ENCODE measurements around the gene ACOXL. TPM values are rescaled to one million over a fixed set of nuclear protein-coding genes. Genes with fewer than 3 reads are reported as not detected.

Gene ACOXL
- total RNA-seq, 1 donor = not detected

DNA sequence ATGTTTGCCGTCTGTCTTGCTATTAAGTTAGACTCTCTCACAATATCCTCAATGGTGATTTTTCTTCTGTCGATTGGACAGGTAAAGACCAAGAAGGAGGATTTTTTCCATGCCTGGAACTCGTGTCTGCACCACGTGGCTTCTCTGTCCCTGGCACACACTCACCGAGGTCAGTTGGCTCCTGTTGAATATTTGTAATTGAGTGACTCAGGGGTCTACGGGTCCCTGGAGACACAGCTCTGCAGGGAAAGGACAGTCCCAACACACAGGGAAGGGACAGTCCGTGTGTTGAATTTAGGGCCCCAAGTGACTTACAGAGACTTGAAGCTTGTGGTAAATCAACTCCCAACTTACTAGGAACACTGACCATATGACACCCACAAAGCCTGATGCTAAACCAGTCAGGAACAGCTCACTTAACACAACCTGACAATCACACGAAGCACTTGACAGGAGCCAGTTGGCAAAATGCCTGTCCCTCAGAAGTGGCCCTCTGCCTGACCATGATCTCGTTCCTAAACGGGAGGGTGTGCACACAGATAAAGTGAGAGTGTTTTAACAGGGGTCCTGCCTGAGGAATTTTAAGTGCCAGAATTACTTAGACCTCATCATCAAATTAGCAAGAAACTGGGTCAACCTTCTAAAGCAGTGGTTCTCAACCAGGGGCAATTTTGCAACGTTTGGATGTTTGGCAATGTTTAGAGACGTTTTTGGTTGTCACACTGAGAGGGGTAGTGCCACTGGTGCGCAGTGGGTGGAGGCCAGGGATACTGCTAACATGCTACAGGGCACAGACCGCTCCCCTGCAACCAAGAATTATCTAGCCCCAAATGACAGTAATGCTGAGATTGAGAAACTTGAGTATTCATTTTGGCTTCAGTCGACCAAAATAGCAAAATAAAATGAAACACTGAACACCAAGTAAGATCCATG, 299.4 kb downstream of the ACOXL start:
- H2AFZ ChIP-seq (ENCODE audit: low read length) = no peak overlapping the region
- H3K27me3 ChIP-seq (ENCODE audit: insufficient read depth, low read length) = peaks cover 30% of the 10 kb centered on the region
- H3K4me1 ChIP-seq (ENCODE audit: insufficient read depth, low read length) = peaks cover 4% of the 10 kb centered on the region
- H3K4me3 ChIP-seq (ENCODE audit: insufficient read depth, low read length) = no peak overlapping the region
- DNase-seq (ENCODE audit: insufficient read length, low spot score, missing footprints) = no peak
- no peak overlapping the region for H3K27ac ChIP-seq (ENCODE audit: low read depth, low read length)
- no peaks in the 10 kb centered on the region for H4K20me1 ChIP-seq (ENCODE audit: insufficient read depth, low read length)
- no peaks in the 10 kb centered on the region for H3K79me2 ChIP-seq (ENCODE audit: insufficient read depth, low read length)
- no peaks in the 10 kb centered on the region for H3K9me3 ChIP-seq (ENCODE audit: low read depth, low read length)
- H3K4me2 ChIP-seq (ENCODE audit: insufficient read depth, low read length) = no peak overlapping the region
- TF ChIP-seq, protein P1, sequence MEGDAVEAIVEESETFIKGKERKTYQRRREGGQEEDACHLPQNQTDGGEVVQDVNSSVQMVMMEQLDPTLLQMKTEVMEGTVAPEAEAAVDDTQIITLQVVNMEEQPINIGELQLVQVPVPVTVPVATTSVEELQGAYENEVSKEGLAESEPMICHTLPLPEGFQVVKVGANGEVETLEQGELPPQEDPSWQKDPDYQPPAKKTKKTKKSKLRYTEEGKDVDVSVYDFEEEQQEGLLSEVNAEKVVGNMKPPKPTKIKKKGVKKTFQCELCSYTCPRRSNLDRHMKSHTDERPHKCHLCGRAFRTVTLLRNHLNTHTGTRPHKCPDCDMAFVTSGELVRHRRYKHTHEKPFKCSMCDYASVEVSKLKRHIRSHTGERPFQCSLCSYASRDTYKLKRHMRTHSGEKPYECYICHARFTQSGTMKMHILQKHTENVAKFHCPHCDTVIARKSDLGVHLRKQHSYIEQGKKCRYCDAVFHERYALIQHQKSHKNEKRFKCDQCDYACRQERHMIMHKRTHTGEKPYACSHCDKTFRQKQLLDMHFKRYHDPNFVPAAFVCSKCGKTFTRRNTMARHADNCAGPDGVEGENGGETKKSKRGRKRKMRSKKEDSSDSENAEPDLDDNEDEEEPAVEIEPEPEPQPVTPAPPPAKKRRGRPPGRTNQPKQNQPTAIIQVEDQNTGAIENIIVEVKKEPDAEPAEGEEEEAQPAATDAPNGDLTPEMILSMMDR (IDR thresholded peaks at IDR 0.05; ENCODE audit: extremely low read depth, low read depth, low read length) = no peak
- H3K36me3 ChIP-seq (ENCODE audit: insufficient read depth, low read length) = no peaks in the 10 kb centered on the region

DNA sequence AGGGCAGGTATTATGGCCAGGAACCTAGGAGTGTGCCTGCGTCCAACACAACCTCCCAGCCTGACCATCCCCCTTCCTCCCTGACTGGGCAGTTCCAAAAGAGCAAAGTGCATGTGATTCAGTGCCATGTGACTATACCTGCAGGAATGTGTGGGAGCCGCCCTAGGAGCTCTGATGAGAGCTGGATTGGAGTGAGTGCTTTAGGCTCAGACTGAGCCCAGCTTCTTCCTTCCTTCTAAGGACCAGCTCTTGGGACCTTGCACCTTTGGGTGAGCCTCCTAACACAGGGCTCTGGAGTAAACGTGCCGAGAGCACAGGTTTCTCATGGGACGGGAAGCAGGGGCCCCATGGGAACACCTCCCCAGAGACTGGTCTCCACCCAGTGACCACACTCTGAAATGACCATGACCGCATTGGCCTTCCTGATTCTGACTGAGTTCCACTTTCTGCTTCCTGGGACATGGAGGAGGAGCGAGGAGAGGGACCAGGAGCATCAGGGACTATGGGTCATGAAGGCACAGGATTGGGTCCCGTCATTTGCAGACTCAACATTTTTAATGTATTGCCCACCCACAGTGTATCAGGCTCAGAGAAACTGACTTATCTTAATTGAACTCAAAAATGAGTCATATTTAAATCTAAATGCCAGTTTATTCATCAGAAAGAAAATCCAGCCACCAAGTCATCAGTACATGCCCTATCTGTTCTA, 300.5 kb downstream of the ACOXL start:
- H3K36me3 ChIP-seq (ENCODE audit: insufficient read depth, low read length) = no peaks in the 10 kb centered on the region
- no peaks in the 10 kb centered on the region for H3K9me3 ChIP-seq (ENCODE audit: low read depth, low read length)
- TF ChIP-seq, protein P1 (IDR thresholded peaks at IDR 0.05; ENCODE audit: extremely low read depth, low read depth, low read length) = no peak
- no peaks in the 10 kb centered on the region for H4K20me1 ChIP-seq (ENCODE audit: insufficient read depth, low read length)
- no peak overlapping the region for H3K4me2 ChIP-seq (ENCODE audit: insufficient read depth, low read length)
- no peak overlapping the region for H3K4me3 ChIP-seq (ENCODE audit: insufficient read depth, low read length)
- H3K27me3 ChIP-seq (ENCODE audit: insufficient read depth, low read length) = peaks cover 36% of the 10 kb centered on the region
- no peak overlapping the region for H2AFZ ChIP-seq (ENCODE audit: low read length)
- DNase-seq (ENCODE audit: insufficient read length, low spot score, missing footprints) = peak; percentile 48
- H3K79me2 ChIP-seq (ENCODE audit: insufficient read depth, low read length) = no peaks in the 10 kb centered on the region
- H3K4me1 ChIP-seq (ENCODE audit: insufficient read depth, low read length) = peaks cover 4% of the 10 kb centered on the region
- no peak overlapping the region for H3K27ac ChIP-seq (ENCODE audit: low read depth, low read length)

DNA sequence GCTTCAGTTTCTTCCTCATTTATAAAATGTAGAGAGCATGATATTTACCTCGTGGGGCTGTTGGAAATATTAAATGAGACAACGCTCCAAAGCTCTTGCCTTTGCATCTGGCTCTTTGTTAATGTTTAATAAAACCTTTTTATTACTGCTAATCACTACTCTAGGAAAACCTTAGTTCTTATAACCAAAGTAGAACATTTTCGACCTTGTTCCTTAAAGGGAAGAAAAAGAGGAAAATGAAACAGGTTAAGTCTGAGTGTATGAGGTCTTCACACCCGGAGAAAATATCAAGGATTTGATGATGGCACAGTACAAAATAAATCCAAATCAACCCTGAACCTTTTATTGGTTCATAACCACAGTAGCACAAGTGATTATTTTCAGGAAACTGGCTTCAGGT, 301.8 kb downstream of the ACOXL start:
- Histone ChIP-seq H3K4me3 (ENCODE audit: insufficient read depth, low read length) (no peak overlapping the region), H2AFZ (ENCODE audit: low read length) (no peak overlapping the region), H3K9me3 (ENCODE audit: low read depth, low read length) (no peaks in the 10 kb centered on the region), H4K20me1 (ENCODE audit: insufficient read depth, low read length) (no peaks in the 10 kb centered on the region), H3K27ac (ENCODE audit: low read depth, low read length) (no peak overlapping the region), H3K36me3 (ENCODE audit: insufficient read depth, low read length) (no peaks in the 10 kb centered on the region), H3K4me2 (ENCODE audit: insufficient read depth, low read length) (no peak overlapping the region), H3K4me1 (ENCODE audit: insufficient read depth, low read length) (peaks cover 4% of the 10 kb centered on the region), H3K79me2 (ENCODE audit: insufficient read depth, low read length) (no peaks in the 10 kb centered on the region), H3K27me3 (ENCODE audit: insufficient read depth, low read length) (peaks cover 44% of the 10 kb centered on the region)
- TF ChIP-seq, protein P1 (IDR thresholded peaks at IDR 0.05; ENCODE audit: extremely low read depth, low read depth, low read length) = no peak
- no peak for DNase-seq (ENCODE audit: insufficient read length, low spot score, missing footprints)

DNA sequence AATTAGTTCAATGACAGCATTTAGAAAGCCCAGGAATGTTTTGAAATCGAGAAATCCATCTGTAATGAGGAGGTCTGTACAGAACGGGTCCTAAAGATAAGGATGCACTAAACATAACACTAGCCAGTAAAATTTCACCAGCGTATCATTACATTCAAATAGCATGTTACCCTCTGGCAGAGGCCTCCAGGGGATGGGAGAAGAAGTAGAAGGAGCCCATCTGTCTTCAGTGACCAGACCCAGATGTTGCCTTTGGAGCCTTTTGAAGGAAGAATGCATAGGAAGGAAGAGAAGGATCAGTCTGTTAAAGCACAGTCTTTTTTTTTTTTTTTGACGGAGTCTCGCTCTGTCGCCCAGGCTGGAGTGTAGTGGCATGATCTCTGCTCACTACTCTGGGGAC, 302.2 kb downstream of the ACOXL start:
- Histone ChIP-seq H3K4me2 (ENCODE audit: insufficient read depth, low read length) (no peak overlapping the region), H3K4me3 (ENCODE audit: insufficient read depth, low read length) (no peak overlapping the region), H2AFZ (ENCODE audit: low read length) (no peak overlapping the region), H4K20me1 (ENCODE audit: insufficient read depth, low read length) (no peaks in the 10 kb centered on the region), H3K79me2 (ENCODE audit: insufficient read depth, low read length) (no peaks in the 10 kb centered on the region), H3K9me3 (ENCODE audit: low read depth, low read length) (no peaks in the 10 kb centered on the region), H3K27me3 (ENCODE audit: insufficient read depth, low read length) (peaks cover 47% of the 10 kb centered on the region), H3K4me1 (ENCODE audit: insufficient read depth, low read length) (peaks cover 4% of the 10 kb centered on the region), H3K36me3 (ENCODE audit: insufficient read depth, low read length) (no peaks in the 10 kb centered on the region), H3K27ac (ENCODE audit: low read depth, low read length) (no peak overlapping the region)
- TF ChIP-seq, protein P1 (IDR thresholded peaks at IDR 0.05; ENCODE audit: extremely low read depth, low read depth, low read length) = no peak
- DNase-seq (ENCODE audit: insufficient read length, low spot score, missing footprints) = no peak
